Body of pancreas (tissue), 4 donors: ENCODE results near the gene TPR. TPM values are rescaled to one million over a fixed set of nuclear protein-coding genes. Genes with fewer than 3 reads are reported as not detected.

Experiments
- ATAC-seq: fragments of 150-250 bp; one replicate; pipeline ENCODE4 v1.9.1; 2016
- DNase-seq, 4 donors: peaks; one replicate each; pipeline ENCODE4 v3.0.0-alpha.2; 2019
- H3K27ac ChIP-seq, 4 donors: fragments of 200-600 bp; sonication (generic); 1 replicate in 3 of 4; 2 replicates in 1 of 4; pipeline versions ENCODE4 v1.5.1 to v1.6.1; 2016 to 2019; ENCODE audit warnings: mild to moderate bottlenecking in 1 of 4, mixed read lengths in 1 of 4, moderate library complexity in 1 of 4
- H3K27me3 ChIP-seq, 2 donors: fragments of 200-600 bp; sonication (generic); one replicate each; pipeline ENCODE4 v1.6.0; 2016; ENCODE audit warnings: mild to moderate bottlenecking in 1 of 2
- H3K36me3 ChIP-seq, 2 donors: fragments of 200-600 bp; sonication (generic); replicated peaks in 1 of 2; 2 replicates each; pipeline ENCODE4 v1.5.1; 2016; ENCODE audit warnings: low read depth in 2 of 2; ENCODE audit not compliant: insufficient read depth in 1 of 2
- H3K4me1 ChIP-seq: fragments of 200-600 bp; sonication (generic); one replicate; pipeline ENCODE4 v1.6.0; 2016
- H3K4me3 ChIP-seq, 2 donors: fragments of 200-600 bp; sonication (generic); 1 replicate in 1 of 2; 2 replicates in 1 of 2; pipeline ENCODE4 v1.5.1; 2016 to 2019
- H3K9me3 ChIP-seq, 3 donors: fragments of 200-600 bp; sonication (generic); 1 replicate in 2 of 3; 2 replicates in 1 of 3; pipeline ENCODE4 v1.5.1; 2016
- CTCF ChIP-seq, 7 experiments: fragments of 450-650 bp in 4 of 7; fragments of 200-600 bp in 3 of 7; sonication (generic) in 3 of 7; IDR thresholded peaks; one replicate each; pipeline ENCODE4 v1.5.1; 2016 to 2019; ENCODE audit warnings: antibody characterized with exemption in 7 of 7
- POLR2A ChIP-seq, 3 donors: fragments of 450-650 bp; IDR thresholded peaks; one replicate each; pipeline ENCODE4 v1.6.1; 2016; ENCODE audit warnings: antibody characterized with exemption in 3 of 3, mild to moderate bottlenecking in 2 of 3
- WGBS, 2 donors: methylation state at CpG; one replicate each; pipeline ENCODE4 v1.1.5; 2017; 5-methylcytosine and 5-hydroxymethylcytosine counted together
- intact Hi-C: fragments of 100-400 bp; cut with DNase I; formaldehyde crosslinking; loops from one replicate; pipeline ENCODE4 v1.15.1; 2023
- total RNA-seq, 2 donors: library from RNA; depleted of rRNA; stranded (reverse); fragments of >200 nt; gene quantifications; one replicate each; pipeline ENCODE4 v1.1.0, GENCODE V29; 2016

Gene TPR
- total RNA-seq, 2 donors from 2014 or later: 30.7 to 31.1 TPM

GRCh38 chr1:186304982-186305949, 69.8 kb downstream of the TPR start:
- Histone ChIP-seq H3K4me3 (no peak overlapping the region), H3K4me1 (no peaks in the 10 kb centered on the region), H3K27me3 (no peaks in the 10 kb centered on the region), H3K27ac (no peak overlapping the region), H3K36me3 (no peaks in the 10 kb centered on the region), H3K9me3 (no peaks in the 10 kb centered on the region)
- intact Hi-C loops: no loop called here
- no peak for DNase-seq
- no peak for ATAC-seq
- TF ChIP-seq POLR2A (IDR thresholded peaks at IDR 0.05) (no peak), CTCF (IDR thresholded peaks at IDR 0.05) (no peak)
- WGBS, 2 donors: 46 to 62% methylated on average over 6 of the region's 6 CpGs

DNA sequence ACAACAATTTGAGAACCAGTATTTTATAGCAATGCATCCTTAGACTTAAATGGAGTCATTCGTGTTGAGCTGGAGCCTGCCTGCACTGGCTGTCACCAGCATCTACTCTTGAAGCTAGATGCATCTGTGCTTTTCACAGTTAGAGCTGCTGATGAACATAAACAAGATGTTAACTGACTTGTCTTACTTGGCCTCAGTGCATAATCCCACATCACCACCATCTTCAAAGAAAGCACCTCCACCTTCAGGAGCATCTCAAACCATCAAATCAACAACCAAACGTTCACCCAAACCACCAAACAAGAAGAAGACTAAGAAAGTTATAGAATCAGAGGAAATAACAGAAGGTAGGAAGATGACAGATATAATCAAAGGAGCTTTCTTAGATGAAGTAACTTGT, 71.1 kb downstream of the TPR start:
- ATAC-seq (no peak), DNase-seq (no peak)
- H3K27ac ChIP-seq: no peak overlapping the region
- H3K36me3 ChIP-seq: no peaks in the 10 kb centered on the region
- H3K27me3 ChIP-seq: no peaks in the 10 kb centered on the region
- intact Hi-C loops: no loop called here
- H3K4me3 ChIP-seq: no peak overlapping the region
- WGBS, 2 donors: 59 to 74% methylated on average over 2 of the region's 2 CpGs
- no peaks in the 10 kb centered on the region for H3K9me3 ChIP-seq
- no peak for TF ChIP-seq POLR2A (IDR thresholded peaks at IDR 0.05)
- TF ChIP-seq CTCF (IDR thresholded peaks at IDR 0.05): no peak
- no peaks in the 10 kb centered on the region for H3K4me1 ChIP-seq

GRCh38 chr1:186302381-186302920, 72.6 kb downstream of the TPR start:
- TF ChIP-seq CTCF (IDR thresholded peaks at IDR 0.05): no peak
- no peak for TF ChIP-seq POLR2A (IDR thresholded peaks at IDR 0.05)
- H3K4me1 ChIP-seq: no peaks in the 10 kb centered on the region
- H3K27me3 ChIP-seq: no peaks in the 10 kb centered on the region
- DNase-seq: no peak
- intact Hi-C loops: no loop called here
- H3K4me3 ChIP-seq: no peak overlapping the region
- H3K9me3 ChIP-seq: no peaks in the 10 kb centered on the region
- H3K36me3 ChIP-seq: no peaks in the 10 kb centered on the region
- WGBS, 2 donors: 34 to 44% methylated on average over 3 of the region's 3 CpGs
- no peak overlapping the region for H3K27ac ChIP-seq
- ATAC-seq: no peak

- intact Hi-C loops: no loop called here
- Histone ChIP-seq H3K4me3 (no peak overlapping the region), H3K27ac (no peak overlapping the region), H3K36me3 (no peaks in the 10 kb centered on the region), H3K9me3 (no peaks in the 10 kb centered on the region), H3K27me3 (no peaks in the 10 kb centered on the region), H3K4me1 (no peaks in the 10 kb centered on the region)
- WGBS, 2 donors: 83 to 86% methylated on average over 7 of the region's 7 CpGs
- ATAC-seq: no peak
- no peak for DNase-seq
- TF ChIP-seq POLR2A (IDR thresholded peaks at IDR 0.05) (no peak), CTCF (IDR thresholded peaks at IDR 0.05) (no peak)
Measured at GRCh38 chr1:186301448-186301847, 73.6 kb downstream of the TPR start.
